ENCODE data around the gene AK9. TPM values are rescaled to one million over a fixed set of nuclear protein-coding genes. Genes with fewer than 3 reads are reported as not detected.

The AK9 gene
- polyA plus RNA-seq, 1 donor from 2014 or later, result 27.7 TPM

DNA sequence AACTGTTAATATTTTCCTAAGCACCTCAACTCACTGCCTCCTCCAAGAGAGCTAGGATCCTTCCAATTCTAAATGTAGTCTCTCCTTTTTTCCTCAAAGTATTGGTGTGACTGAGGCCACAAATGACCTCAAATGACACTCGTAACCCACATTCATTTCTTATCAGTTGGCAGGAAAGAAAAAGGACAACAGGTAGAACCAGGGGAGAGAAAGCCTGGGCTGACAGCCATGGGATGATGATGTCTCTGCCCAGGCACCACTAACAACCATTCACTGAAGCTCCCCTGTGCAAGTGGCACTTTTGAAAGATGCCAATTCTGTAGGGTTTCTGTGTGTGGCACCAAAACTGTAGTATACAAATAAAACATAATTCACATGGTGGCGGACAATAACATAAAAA is 215.4 kb downstream of the AK9 start:
- H3F3A ChIP-seq (ENCODE audit: insufficient read depth, low read length, poor library complexity, severe bottlenecking), result no peaks in the 10 kb centered on the region
- no peaks in the 10 kb centered on the region for H3K79me2 ChIP-seq (replicated peaks; ENCODE audit: insufficient read depth, low read length)
- no peak overlapping the region for H3K4me2 ChIP-seq (ENCODE audit: low read length)
- no peaks in the 10 kb centered on the region for H3K9me2 ChIP-seq (ENCODE audit: insufficient read depth, low read length)
- H3K9me3 ChIP-seq (ENCODE audit: low read length), result no peaks in the 10 kb centered on the region
- peaks cover 4% of the 10 kb centered on the region for H3K36me3 ChIP-seq (ENCODE audit: insufficient read depth, low read length)
- no peaks in the 10 kb centered on the region for H3K27me3 ChIP-seq (ENCODE audit: insufficient read depth, low read depth, low read length)
- no peaks in the 10 kb centered on the region for H4K20me1 ChIP-seq (ENCODE audit: insufficient read depth)
- TF ChIP-seq MXI1 (conservative IDR thresholded peaks at IDR 0.05; ENCODE audit: poor library complexity, severe bottlenecking), result no peak
- no peak for TF ChIP-seq EP300 (conservative IDR thresholded peaks at IDR 0.05; ENCODE audit: poor library complexity, severe bottlenecking)
- TF ChIP-seq RAD21 (conservative IDR thresholded peaks at IDR 0.05), result no peak
- TF ChIP-seq, protein P1, sequence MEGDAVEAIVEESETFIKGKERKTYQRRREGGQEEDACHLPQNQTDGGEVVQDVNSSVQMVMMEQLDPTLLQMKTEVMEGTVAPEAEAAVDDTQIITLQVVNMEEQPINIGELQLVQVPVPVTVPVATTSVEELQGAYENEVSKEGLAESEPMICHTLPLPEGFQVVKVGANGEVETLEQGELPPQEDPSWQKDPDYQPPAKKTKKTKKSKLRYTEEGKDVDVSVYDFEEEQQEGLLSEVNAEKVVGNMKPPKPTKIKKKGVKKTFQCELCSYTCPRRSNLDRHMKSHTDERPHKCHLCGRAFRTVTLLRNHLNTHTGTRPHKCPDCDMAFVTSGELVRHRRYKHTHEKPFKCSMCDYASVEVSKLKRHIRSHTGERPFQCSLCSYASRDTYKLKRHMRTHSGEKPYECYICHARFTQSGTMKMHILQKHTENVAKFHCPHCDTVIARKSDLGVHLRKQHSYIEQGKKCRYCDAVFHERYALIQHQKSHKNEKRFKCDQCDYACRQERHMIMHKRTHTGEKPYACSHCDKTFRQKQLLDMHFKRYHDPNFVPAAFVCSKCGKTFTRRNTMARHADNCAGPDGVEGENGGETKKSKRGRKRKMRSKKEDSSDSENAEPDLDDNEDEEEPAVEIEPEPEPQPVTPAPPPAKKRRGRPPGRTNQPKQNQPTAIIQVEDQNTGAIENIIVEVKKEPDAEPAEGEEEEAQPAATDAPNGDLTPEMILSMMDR (IDR thresholded peaks at IDR 0.05; ENCODE audit: poor library complexity, severe bottlenecking), result no peak
- no peak for TF ChIP-seq POLR2AphosphoS5 (IDR thresholded peaks at IDR 0.05)
- no peak for TF ChIP-seq TAF1 (IDR thresholded peaks at IDR 0.05; ENCODE audit: low read depth)
- no peak for TF ChIP-seq EZH2 (IDR thresholded peaks at IDR 0.05; ENCODE audit: borderline replicate concordance, insufficient read depth, low read length, poor library complexity, severe bottlenecking)
- TF ChIP-seq SMC3 (conservative IDR thresholded peaks at IDR 0.05; ENCODE audit: poor library complexity), result no peak
- TF ChIP-seq, protein P2, sequence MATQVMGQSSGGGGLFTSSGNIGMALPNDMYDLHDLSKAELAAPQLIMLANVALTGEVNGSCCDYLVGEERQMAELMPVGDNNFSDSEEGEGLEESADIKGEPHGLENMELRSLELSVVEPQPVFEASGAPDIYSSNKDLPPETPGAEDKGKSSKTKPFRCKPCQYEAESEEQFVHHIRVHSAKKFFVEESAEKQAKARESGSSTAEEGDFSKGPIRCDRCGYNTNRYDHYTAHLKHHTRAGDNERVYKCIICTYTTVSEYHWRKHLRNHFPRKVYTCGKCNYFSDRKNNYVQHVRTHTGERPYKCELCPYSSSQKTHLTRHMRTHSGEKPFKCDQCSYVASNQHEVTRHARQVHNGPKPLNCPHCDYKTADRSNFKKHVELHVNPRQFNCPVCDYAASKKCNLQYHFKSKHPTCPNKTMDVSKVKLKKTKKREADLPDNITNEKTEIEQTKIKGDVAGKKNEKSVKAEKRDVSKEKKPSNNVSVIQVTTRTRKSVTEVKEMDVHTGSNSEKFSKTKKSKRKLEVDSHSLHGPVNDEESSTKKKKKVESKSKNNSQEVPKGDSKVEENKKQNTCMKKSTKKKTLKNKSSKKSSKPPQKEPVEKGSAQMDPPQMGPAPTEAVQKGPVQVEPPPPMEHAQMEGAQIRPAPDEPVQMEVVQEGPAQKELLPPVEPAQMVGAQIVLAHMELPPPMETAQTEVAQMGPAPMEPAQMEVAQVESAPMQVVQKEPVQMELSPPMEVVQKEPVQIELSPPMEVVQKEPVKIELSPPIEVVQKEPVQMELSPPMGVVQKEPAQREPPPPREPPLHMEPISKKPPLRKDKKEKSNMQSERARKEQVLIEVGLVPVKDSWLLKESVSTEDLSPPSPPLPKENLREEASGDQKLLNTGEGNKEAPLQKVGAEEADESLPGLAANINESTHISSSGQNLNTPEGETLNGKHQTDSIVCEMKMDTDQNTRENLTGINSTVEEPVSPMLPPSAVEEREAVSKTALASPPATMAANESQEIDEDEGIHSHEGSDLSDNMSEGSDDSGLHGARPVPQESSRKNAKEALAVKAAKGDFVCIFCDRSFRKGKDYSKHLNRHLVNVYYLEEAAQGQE (IDR thresholded peaks at IDR 0.05; ENCODE audit: borderline replicate concordance), result no peak
- no peak overlapping the region for H3K4me3 ChIP-seq (ENCODE audit: low read length)
- no peak overlapping the region for H3K27ac ChIP-seq (ENCODE audit: low read length)
- no peak overlapping the region for H3K9ac ChIP-seq (ENCODE audit: low read length)
- no peak overlapping the region for H2AFZ ChIP-seq (ENCODE audit: low read depth, low read length)

DNA sequence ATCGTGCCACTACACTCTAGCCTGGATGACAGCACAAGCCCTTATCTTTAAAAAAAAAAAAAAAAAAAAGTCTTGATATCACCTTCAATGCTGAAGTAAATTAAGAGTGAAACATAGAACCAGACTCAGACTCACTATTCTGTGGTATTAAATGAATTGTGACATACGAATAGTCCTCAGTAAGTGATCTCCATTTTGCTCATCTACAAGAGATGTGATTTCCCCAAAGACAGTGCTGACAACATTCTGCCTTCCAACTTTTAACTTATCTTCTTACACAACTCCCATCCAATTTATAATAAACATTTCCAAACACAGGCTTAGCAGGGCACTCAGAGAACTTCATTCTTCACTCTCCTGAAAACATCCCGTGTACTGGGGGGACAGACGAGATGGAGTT is 216.0 kb downstream of the AK9 start:
- Histone ChIP-seq H3F3A (ENCODE audit: insufficient read depth, low read length, poor library complexity, severe bottlenecking) (no peaks in the 10 kb centered on the region), H4K20me1 (ENCODE audit: insufficient read depth) (no peaks in the 10 kb centered on the region), H3K36me3 (ENCODE audit: insufficient read depth, low read length) (peaks cover 4% of the 10 kb centered on the region), H3K9me2 (ENCODE audit: insufficient read depth, low read length) (no peaks in the 10 kb centered on the region), H3K27me3 (ENCODE audit: insufficient read depth, low read depth, low read length) (no peaks in the 10 kb centered on the region), H3K4me3 (ENCODE audit: low read length) (no peak overlapping the region), H3K27ac (ENCODE audit: low read length) (no peak overlapping the region), H2AFZ (ENCODE audit: low read depth, low read length) (no peak overlapping the region), H3K79me2 (replicated peaks; ENCODE audit: insufficient read depth, low read length) (no peaks in the 10 kb centered on the region), H3K9me3 (ENCODE audit: low read length) (no peaks in the 10 kb centered on the region), H3K9ac (ENCODE audit: low read length) (no peak overlapping the region), H3K4me2 (ENCODE audit: low read length) (no peak overlapping the region)
- TF ChIP-seq POLR2AphosphoS5 (IDR thresholded peaks at IDR 0.05) (no peak), RAD21 (conservative IDR thresholded peaks at IDR 0.05) (no peak), EP300 (conservative IDR thresholded peaks at IDR 0.05; ENCODE audit: poor library complexity, severe bottlenecking) (no peak), MXI1 (conservative IDR thresholded peaks at IDR 0.05; ENCODE audit: poor library complexity, severe bottlenecking) (no peak), TAF1 (IDR thresholded peaks at IDR 0.05; ENCODE audit: low read depth) (no peak), EZH2 (IDR thresholded peaks at IDR 0.05; ENCODE audit: borderline replicate concordance, insufficient read depth, low read length, poor library complexity, severe bottlenecking) (no peak), SMC3 (conservative IDR thresholded peaks at IDR 0.05; ENCODE audit: poor library complexity) (no peak)
- TF ChIP-seq, protein P1 (IDR thresholded peaks at IDR 0.05; ENCODE audit: poor library complexity, severe bottlenecking), result no peak
- TF ChIP-seq, protein P2 (IDR thresholded peaks at IDR 0.05; ENCODE audit: borderline replicate concordance), result no peak

Data from neural cell (in vitro differentiated cells).